ENCODE data around the gene CPN2.

CPN2 gene

DNA sequence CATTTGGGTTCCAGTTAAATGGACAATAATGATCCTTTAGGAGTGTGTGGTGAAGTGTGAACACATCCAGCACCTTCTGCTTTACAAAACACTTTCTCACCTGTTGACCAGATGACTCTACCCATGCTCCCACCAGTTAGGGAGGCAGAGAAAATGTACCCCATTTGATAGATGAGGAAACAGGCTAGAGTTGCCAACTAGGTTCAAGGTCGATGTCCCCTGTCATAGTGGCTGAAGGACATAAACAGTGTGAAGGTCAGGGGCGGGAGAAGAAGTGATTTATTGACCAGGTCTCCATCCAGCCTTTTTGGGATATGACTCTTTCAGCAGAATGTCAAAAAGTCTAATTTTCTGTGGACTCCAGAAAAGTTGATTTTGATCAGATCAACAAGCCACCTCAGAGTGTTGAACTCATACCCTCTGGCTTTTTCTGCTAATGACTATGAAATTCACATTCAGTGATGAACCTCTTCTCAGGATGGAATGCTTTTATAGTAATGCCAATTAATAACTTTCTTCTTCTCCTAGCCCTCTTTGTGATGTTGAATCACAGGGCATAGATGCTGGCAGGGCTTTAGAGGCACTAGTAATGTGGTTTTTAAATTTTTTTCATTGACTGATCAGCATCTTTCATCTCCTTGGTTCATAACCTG is 57.5 kb downstream of the CPN2 start:
- DNase-seq, result no peak

DNA sequence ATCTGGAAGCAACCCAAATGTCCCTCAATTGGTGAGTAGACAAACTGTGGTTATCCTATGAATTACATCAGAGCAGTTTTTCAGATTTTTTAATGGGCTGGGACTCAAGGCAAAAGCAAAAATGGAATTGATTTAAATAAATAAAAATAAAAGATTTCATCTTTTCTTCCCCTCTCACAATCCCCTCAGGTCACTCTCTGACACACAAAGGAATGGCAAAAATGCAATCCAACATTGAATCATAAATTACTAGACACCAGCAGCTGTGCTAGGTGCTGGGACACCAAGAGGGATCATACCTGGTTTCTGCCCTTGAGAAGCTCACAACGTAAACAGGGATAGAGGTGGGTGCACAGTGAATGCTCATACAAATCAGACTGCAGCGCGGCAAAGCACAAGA is 58.8 kb downstream of the CPN2 start:
- no peak for DNase-seq
